HG03571 (cell line): ENCODE data around the gene TBX20.
"Not testable (repeated sequence)": the region's sequence is repeated elsewhere in the genome, so short reads cannot be mapped to it uniquely, and the experiment has no call there.

Source experiments
- ATAC-seq: cut with Tn5 transposase; IDR thresholded peaks from one replicate; pipeline ENCODE4 v1.9.1; 2021; ENCODE audit not compliant: unreplicated experiment

TBX20 gene

DNA sequence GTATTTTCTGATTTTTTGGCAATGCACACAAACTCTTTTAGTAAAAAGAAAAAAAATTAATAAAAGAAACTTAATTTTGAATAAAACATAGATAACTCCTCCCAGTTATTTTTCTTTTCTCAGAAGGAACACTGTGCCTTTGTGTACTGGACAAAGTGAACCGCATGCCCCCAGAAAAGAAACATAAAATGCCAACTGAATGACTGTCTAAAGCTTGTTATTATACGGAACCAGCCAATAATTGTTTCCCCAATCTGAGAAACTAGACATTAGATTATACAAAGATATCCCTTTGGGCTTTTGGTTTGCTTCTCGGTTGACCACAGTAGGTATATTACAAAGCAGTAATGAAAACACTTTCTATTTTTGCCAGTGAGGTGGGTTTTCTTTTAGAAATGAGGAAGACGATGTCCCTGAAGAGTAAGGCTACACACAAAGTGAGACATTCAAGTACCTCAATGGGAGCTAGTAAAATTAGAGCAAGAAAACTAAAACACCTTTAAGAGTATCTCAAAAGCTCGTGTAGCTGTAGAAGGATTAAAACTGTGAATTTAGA is 25.3 kb downstream of the TBX20 start:
- peak; percentile 48 for ATAC-seq

DNA sequence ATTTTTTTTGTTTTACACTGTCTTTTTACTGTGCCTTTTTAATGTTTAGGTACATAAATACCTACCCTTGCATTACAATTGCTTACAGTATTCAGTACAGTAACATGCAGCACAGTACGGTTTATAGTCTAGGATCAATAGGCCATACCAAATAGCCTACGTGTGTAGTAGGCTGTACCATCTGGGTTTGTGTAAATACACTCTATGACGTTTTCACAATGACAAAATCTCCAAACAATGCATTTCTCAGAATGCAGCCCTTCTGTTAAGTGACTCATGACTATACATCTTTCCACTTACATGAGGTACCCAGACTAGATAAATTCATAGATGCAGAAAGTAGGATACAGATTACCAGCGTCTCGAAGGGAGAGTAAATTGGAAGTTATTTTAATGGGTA is 26.5 kb downstream of the TBX20 start:
- ATAC-seq, result not testable (repeated sequence)

DNA sequence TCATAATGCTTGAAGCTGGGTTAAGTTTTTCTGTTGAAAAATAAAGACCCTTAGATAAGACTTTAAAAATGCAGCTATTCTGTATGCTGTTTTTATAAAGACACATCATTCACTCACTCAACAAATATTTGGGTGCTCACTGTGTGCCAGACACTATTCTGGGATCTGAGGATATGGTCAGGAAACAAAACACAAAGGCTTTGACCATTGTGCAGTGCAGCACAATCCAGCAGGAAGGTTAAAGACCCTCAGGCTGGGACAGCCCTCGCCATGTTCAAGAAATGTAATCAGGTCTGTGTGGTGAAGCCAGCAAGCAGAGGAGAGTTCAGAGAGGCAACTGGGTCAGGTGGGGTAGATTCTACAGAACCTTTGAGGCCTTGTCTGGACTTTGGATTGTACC is 31.5 kb downstream of the TBX20 start:
- not testable (repeated sequence) for ATAC-seq

DNA sequence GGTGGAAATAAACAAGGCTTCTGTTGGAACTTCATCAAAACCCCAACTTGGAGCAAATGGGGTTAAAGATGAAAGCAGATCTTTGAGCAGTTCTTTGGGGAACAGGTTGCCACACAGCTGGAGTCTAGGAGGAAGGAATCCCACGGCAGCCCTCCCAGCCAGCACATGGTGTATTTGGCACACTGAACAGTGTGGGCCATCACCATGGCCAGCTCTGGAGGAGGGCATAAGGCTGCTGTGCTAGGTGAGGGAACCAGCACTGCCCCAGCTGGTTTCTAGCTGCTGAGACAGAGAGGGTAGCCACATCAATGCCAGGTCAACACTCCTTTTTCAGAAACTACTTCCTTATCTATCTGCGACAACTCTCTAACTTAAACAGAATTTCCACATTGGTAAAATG is 33.7 kb downstream of the TBX20 start:
- not testable (repeated sequence) for ATAC-seq

DNA sequence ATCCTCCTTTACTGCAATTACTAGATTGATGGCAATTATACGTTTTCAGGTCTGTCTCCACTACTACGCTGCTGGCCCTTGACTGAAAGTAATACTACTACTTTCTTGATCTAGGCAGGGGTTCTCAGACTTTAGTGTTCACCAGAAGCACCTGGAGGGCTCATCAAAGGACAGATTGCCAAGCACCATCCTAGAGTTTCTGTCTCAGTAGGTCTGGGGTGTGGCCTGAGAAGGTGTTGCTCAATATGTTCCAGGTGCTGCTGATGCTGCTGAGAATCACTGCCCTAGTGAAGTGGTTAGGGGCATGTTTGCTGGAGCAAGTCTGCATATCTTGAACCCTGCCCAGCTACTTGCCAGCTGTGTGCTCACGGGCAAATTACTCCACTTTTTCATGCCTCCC is 37.9 kb downstream of the TBX20 start:
- ATAC-seq, result not testable (repeated sequence)

DNA sequence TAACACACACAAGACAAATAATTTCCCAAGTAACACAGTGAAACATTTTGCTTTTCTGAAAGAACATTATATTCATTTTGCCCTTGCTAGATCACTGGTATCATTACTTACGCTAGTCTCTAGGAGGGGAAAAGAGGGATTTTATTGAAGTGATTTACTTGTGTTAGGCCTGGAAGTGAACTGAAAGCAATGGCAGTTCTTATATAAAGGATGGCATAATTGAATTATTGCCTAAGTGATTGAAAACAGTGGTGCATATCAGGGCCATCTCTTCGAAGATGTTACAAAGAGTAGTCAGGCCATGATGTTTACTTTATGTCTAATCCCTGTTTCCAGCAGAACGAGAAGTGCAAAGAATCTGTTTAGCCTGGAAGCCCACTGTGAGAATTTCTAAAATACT is 38.8 kb downstream of the TBX20 start:
- not testable (repeated sequence) for ATAC-seq

DNA sequence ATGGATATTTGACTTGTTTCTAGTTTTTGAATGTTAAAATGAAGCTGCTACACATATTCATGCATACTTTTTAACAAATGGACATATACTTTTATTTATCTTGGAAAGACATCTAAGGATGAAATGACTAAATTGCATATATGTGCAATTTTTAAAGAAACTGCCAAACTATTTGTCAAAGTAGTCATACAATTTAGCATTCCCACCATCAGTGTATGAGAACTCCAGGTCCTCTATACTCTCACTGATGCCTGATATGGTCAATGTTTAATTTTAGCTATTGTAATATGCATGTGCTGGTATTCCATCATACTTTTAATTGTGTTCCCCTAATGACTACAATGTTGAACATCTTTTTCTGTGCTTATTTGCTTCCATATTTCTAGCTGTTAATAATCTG is 47.0 kb downstream of the TBX20 start:
- not testable (repeated sequence) for ATAC-seq

DNA sequence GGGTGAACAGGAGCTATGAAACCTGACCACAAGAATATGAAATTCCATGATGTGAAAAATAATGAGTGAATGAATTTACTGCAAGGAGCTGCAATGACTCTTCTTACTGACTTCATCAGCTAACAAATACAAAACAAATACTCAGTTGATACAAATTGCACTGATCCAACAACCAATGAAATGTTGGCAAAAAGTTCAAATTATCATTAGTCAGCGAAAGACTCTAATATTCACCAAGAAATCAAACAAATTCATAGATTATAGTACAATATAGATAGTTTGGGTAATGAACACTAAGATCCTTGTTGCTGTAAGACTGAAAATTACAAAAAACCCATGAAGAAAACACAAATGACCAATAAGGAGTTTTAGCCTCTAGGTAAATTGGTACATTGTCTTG is 49.0 kb downstream of the TBX20 start:
- ATAC-seq, result not testable (repeated sequence)

DNA sequence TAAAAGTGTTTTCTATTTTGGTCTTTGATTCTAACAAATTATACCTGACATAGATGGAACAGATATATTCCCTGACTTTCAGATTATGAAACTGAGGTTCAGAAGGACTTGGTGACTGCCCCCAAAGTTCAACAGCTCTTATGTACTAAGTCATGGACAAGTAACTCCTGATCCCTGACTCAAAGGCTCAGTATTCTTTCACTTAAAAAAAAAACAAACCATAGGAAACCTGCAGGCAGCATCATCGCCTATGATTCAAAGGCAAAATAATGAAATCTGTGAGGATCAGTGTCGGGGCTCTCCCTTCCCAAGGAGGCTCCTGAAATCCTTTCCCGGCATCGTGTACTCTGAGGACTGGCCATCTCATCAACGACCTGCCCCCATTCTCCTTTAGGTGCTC is 49.9 kb downstream of the TBX20 start:
- ATAC-seq, result not testable (repeated sequence)

DNA sequence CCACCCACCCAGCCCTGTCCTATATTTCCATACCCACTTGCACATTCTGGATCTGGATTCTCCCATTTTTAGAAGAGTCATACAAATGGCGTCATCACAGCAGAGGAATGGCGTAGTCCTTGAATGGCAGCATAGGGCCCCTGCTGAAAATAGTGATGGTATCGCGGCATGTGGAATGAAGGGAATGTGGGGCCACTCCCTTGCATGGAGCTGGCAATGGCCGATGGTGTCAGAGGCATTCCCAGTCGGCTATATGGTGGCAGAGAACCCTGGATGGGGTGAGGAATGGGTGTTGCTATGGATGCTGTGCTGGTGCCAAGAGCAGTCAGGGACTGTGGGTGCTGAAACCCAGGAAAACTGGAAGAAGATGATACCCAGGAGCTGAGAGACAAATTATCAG is 51.5 kb downstream of the TBX20 start:
- ATAC-seq, result not testable (repeated sequence)

DNA sequence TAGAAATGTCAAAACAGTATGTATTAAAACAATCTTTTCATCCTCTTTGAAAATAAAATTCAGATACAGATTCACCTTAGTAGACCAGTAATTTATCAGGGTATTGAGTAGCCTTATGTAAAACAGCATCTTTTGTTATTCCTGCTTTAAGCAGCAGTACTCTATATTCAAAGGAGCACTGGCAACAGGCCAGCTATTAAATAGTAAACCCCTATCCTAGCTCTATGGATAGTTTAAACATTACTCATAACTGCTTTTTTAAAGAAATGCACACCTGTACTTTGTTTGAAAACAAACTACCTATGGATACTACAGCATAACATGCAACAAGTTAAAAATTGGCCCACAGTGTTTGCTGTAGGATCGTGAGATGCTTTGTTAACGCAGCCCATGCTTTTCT is 53.7 kb downstream of the TBX20 start:
- ATAC-seq, result not testable (repeated sequence)

DNA sequence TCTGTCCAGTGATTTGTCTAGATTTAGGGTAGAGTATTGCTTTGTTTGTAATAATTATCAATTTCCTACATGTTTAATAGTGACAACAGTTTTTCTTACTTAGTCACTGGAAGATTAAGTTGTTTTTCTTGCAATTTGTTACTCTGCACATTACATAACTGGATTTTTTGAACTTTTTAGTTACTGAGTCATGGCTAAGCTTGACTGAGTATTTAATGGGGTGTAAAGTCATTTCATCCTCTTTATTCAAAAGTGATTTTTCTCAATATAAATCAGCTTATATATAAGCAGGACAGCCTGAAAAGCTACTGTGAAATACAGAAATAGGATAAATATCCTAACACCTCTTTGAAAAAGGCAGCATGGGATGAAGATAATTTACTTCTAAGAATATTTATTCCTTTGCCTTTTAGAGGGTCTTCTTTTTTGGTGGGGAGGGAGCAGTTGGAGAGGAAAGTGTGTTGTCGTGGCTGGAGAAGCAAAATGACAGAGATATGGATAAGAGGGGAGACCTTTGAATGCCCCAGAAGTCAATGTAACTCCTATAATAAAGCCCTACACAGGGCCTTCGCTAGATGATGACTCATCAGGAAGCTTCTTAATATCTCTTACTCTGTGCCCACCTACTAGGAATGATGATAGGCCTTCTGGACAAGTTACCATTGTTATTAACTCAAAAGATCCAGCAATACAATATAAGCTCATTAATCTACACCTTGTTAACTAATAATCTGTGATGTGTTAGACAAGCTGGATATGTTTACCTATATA is 55.3 kb downstream of the TBX20 start:
- ATAC-seq, result not testable (repeated sequence)

DNA sequence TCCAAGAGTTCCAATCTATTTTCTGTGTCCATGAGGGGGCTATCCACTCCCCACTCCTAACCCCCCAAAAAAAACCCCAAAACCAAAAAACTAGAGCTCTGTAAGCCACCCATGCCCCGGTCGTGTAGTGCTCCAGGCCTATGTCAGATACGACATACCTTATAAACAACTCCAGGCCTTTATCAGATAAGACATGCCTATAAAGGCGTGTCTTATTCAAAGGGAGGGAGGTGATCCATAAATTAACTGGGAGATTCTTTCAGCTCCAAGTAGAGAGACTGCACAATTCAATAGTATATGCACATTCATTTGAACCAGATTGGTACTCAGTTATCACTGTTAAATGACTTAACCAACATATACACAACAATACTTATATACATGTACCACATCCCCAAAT is 62.3 kb downstream of the TBX20 start:
- ATAC-seq, result not testable (repeated sequence)

DNA sequence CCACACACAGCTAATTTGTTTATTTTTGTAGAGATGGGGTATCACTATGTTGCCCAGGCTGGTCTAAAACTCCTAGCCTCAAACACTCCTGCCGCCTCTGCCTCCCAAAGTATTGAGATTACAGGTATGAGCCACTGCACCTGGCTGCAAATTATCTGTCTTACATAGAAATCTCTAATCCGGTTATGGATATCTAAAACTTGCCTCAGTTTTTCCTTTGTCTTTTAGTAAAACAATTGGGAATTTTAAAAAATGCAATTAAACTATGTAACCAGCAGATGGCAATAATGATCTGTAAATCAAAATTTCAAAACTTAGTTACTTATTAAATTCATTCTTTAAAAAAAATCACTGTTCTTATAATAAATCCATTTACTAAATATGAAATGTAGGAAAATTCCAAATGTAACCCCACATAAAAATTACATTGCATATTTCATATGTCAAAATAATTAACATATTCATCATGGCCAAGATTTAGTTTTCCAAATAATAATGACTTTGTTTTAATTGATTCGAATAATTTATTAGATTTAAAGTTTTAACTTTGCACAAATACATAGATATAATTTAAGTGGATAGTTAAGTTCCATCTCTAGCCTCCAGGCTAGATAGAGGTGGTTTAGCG is 63.6 kb downstream of the TBX20 start:
- ATAC-seq, result not testable (repeated sequence)

DNA sequence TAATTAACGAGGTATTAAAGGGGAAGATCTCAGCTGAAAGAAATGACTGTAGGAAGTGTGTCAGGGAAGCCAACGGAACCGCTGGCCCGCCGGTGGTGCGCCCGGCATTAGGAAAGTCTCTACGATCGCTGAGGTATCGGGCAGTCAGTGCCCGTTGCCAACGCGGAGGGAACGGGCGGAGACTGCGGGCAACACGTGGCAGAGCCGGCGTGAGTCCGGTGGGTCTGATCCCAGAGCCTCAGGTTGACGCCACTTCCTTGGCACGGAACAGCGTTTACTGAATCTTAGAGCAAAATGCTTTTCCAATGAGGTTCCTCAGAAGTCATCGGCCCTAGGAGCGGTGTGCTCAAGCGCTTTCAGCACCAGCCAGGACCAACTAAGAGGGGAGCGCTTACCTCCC is 67.1 kb downstream of the TBX20 start:
- ATAC-seq, result not testable (repeated sequence)

DNA sequence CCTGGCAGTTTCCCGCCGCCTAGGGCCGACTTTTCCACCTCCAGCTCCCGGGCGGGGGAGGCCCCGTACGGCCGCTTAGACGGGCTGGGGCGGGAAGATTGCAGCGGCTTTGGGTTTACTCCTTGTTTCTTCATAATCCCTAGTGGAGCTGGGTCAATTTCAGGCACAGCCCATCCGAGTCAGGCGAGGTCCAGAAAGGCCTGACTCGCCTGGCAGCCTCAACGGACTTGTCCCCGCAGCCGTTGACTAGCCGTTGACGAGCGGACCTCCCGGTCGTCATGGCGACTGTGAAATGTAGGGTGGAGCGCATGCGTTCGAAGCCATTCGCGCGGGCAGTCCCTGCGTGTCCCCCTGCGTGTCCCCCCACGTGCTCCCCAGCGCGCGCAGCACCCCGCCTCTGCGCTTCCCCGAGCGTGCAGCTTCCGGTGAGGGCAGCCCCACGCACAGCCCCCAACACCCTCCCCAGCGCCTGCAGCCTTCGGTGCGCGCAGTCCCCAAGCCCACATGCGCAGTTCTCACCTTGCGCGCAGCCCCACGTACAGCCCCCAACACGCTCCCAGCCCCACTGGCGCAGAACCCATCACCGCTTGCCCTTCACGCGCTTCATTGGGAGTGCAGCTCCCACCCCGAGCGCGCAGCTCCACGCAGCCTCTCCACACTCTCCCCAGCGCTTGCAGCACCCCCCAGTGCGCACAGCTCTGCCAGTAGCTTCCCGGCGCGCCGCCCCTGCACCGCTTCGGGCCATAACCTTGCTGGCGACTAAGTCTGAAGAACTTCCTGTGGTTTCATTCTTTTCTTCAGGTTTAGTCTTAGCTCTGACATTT is 67.8 kb downstream of the TBX20 start:
- ATAC-seq, result no peak

DNA sequence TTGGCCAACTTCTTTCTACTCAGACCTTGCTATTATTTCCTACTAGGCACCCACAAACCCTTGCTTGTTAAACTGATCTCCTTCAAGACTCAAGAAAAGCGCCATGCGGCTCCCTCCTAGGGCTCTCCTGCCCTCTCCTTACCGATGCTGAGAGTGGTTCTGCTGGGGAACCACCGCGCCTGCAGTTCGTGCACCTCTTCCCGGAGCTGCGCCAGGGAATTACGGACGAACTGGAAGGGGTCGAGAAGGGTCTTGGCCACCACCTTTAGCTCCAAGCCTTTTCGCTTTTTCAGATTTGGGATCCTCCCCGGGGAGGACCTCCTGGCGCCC is 68.4 kb downstream of the TBX20 start:
- ATAC-seq, result not testable (repeated sequence)

DNA sequence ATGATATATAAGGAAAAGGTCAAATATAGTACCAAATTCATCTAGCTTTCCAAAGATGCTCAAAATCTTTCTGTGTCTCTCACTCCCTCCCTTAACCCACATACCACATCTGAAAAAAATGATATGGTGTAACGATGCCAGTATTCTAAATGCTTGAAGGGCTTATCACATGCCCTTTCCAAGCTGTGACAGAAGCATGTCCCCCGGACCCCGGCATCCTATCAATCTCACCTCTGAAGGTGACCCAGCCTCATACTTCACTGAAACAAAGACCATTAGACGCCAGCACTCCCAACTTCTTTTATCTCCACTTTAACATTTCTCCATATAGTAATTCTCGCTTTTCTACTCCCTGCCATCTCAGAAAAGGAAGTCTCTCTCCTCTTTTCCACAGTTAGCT is 68.9 kb downstream of the TBX20 start:
- not testable (repeated sequence) for ATAC-seq

DNA sequence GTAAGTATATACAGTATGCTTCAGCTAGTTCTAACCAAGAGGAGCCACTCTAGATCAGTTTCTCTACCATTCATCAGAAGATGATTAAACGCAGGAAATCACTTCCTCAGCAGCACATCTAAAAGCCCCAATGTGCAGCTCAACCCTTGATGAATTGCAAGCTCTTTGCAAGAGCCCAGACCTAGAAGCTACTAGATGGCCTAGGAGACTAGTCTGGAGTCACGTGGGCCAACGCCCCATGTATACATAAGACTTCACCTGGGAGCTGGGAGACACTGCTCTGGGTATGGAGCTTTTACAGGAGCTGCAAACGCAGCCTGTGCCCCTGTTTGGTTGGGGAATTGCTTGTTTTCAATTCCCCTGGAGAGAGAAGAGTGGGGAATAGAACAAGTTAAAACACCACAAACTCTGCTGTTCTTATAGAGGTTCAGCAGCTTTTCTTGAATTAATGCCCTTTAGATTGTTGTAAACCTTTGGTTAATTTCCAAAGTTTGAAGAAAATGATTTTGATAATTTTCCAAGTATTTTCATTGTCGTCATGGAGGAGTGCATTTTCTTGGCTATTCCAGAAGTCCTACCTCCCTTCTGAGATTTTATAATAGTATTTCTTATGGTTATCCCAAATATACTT is 69.9 kb downstream of the TBX20 start:
- not testable (repeated sequence) for ATAC-seq

DNA sequence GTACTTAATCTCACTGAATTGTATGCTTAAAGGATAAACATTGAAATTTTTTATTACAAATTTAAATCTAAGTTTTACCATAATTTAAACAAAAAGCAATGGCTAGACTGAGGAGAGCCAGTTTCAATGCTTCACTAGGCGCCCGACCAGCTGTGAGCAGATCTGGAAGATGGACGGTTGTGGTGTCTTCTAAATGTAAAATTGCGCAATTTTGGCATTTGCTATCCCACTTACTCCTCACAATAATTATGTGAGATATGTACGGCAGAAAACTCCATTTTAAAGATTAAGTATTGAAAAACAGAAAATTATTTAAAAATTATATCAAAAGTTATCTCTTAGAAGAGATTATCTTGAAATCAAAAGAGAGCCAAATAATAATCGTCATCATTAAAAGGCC is 73.2 kb downstream of the TBX20 start:
- not testable (repeated sequence) for ATAC-seq

DNA sequence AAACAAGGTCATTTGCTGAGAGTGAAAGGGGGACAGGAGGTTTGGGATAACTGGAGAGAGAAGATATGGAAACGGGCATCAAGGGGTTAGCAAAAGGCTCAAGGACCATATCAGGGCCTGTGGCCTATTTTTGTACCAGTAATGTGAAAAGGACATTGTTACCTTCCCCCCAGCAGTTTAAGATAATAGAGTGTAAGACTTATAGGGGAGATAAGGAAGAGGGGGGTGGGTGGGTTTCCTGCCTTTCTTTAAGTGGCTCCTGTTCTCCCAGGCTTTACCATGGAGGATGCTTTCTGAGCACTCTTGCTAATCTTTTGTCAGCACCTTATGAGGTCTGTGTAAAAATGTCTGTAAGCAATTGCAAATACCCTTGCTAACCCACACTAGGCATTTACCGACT is 80.7 kb downstream of the TBX20 start:
- not testable (repeated sequence) for ATAC-seq
